KG1 (cell line): Measurements from ENCODE around the gene TMC8.
"Not testable (repeated sequence)": the region's sequence is repeated elsewhere in the genome, so short reads cannot be mapped to it uniquely, and the experiment has no call there.

ENCODE experiments used
- DNase-seq: peaks from one replicate; lab custom pipeline; 2025; lab: John Stamatoyannopoulos, UW

Gene TMC8

DNA sequence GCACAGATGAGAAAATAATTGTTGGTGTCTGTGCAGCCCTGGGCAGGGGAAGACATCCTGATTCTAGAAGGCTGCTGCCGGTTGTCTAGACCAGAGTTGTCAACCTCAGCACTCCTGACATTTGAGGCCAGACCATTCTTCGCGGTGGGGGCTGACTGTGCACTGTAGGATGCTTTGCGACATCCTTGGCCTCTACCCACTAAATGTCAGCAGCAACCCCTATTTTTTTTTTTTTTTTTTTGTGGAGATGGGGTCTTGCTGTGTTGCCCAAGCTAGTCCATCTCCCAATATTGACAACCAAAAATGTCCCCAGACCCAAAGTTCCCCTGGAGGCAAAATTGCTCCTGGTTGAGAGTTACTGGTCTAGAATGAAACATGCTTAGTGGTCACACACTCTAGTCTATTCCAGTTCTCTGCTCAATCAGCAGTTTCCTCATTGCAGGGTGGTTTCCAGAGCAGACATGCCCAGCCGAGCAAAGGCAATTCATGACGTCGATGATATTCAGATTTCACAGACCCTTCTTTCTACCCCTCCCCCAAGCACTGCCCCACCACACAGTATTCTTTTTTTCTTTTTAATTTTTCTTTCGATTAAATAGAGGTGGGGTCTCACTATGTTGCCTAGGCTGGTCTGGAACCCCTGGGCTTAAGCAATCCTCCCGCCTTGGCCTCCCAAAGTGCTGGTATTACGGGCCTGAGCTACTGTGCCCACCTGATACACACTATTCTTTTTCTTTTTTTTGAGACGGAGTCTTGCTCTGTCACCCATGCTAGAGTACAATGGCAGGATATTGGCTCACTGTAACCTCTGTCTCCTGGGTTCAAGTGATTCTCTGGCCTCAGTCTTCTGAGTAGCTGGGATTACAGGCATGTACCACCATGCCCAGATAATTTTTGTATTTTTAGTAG lies 24.6 kb downstream of the TMC8 start:
- no peak for DNase-seq

DNA sequence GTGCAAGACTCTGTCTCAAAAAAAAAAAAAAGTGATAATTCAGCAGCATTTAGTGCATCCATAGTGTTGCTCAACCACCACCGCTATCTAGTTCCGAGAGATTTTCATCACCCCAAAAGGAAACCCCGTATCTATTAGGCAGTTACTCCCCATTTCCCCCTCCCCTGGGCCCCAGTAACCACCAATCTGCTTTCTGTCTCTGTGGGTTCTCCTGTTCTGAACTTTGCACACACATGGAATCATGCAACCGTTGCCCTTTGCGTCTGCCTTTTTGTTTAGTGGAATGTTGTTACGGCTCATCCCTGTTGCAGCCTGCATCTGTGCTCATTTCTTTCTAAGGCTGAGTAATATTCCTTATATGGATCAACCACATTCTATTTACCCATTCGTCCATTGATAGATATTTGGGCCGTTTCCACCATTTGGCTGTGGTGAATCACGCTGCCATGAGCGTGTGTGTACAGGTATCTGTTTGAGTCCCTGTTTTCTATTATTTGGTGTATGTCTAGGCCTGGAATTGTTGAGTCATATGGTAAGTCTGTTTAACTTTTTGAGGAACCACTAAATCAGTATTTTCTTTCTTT lies 29.1 kb downstream of the TMC8 start:
- no peak for DNase-seq

DNA sequence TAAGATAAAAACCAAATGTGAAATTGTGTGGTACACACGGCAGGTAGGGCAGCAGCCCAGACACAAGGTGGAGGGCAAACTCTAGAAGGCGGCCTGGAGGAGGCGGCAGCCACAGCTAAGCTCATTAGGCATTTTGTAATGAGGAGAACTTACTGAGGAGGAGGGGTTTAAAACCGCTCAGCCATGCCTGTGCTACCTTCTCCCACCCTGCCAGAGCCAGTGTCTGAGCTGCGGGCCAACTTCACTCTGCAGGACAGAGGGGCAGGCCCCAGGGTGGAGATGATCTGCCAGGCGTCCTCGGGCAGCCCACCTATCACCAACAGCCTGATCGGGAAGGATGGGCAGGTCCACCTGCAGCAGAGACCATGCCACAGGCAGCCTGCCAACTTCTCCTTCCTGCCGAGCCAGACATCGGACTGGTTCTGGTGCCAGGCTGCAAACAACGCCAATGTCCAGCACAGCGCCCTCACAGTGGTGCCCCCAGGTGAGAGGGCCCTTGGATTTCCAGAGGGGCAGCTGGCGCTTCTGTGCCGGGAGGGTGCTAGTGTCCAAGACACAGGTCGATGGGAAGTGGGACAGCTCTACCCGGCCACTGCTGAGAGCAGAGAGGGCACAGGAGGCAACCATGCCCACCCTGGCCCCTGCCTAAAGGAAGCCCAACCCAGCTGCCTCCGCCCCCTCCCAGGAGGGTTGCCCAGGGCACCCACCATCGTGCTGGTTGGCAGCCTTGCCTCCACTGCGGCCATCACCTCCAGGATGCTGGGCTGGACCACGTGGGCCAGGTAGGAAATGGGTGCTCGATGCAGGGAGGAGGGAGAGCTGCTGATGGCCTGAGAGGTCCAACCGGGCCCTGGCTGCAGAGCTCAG lies 33.5 kb downstream of the TMC8 start:
- DNase-seq = no peak

DNA sequence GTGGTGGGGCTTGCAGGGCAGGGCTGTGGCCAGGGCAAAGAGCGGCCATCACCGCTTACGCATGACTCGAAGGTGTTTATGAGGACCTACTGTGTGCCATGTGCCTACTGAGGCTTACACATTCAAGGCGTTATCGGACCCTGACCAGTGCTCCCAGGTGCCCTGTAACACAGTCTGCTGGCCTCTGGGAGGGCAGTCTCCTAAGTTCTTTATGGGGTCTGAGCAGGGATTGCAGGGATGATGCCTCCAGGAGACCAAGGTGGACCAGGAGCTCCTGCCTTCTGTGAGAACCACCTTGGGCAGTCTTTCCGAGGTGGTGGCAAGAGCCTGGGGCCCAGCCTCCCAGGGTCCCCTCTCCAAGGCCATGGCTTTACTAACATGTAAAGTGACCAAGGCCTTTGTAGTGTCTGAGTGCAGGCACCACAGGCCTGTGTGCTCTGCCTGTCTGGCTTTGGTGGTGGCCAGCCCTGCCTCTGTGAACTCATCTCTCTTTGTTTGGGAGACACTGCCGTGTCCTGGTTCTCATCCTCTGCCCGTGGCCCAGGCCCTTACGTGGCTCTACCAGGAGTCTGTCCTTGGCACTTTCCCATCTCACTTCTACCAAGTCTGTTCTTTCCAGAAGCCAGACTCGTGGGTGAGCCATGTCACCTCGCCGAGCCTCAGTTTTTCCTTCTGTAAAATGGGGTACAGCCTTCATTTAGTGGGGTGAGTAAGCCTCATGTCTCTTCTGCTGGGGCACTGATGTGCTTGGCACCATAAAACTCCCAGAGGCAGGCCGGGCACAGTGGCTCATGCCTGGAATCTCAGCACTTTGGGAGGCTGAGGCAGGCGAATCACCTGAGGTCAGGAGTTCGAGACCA lies 34.4 kb downstream of the TMC8 start:
- DNase-seq = no peak

DNA sequence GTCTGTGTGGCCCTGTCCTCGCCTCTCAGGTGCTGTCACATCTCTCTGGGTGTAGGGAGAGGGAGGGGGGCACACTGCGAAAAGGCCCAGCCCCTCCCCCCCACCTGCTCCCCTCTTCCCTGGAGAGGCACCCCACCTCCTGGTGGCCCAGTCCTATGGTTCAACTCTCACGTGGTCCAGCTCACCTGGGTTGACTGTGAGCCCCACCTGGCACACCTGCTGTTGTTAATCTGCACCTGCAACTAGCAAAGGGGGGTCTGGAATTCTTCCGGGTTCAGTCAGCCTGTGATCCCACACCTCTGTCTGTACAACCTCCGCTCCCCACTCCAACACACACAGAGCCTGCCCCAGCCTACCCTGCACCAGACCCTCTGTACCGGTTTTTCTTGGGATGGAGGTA lies 35.8 kb downstream of the TMC8 start:
- no peak for DNase-seq

DNA sequence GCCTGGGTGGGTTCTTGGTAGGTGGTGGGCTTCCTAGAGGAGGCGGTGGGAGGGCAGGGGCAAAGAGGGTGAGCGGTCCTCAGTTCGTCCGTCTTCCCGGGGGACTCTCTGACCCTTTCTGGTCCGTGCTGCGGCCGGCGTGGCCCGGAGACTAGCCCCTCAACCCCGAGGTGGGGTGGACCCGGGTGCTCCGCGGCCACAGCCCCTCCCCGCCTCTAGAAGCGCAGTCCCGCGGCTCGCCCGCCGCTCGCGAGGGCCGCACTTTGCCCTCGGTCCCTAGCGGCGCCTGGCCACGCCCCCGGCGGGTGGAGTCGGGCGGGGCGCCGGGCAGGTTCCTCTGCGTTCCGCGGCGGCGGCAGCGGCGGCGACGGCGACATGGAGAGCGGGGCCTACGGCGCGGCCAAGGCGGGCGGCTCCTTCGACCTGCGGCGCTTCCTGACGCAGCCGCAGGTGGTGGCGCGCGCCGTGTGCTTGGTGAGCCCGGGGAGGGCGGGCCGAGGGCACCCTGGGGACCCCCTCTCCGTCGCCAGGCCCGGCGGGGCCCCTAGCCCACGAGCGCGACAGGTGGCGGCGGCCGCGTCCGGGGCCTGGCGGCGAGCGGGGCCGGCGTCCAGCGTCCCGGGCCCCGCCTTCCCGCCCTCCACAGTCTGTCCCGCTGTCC lies 37.8 kb downstream of the TMC8 start, which contains the start of gene SYNGR2:
Gene SYNGR2, plus strand, starts transcription at position 340 of the 661 bp plus-strand sequence. Its CDS starts 36 bp downstream, at position 376.
- DNase-seq = peak; percentile 72

DNA sequence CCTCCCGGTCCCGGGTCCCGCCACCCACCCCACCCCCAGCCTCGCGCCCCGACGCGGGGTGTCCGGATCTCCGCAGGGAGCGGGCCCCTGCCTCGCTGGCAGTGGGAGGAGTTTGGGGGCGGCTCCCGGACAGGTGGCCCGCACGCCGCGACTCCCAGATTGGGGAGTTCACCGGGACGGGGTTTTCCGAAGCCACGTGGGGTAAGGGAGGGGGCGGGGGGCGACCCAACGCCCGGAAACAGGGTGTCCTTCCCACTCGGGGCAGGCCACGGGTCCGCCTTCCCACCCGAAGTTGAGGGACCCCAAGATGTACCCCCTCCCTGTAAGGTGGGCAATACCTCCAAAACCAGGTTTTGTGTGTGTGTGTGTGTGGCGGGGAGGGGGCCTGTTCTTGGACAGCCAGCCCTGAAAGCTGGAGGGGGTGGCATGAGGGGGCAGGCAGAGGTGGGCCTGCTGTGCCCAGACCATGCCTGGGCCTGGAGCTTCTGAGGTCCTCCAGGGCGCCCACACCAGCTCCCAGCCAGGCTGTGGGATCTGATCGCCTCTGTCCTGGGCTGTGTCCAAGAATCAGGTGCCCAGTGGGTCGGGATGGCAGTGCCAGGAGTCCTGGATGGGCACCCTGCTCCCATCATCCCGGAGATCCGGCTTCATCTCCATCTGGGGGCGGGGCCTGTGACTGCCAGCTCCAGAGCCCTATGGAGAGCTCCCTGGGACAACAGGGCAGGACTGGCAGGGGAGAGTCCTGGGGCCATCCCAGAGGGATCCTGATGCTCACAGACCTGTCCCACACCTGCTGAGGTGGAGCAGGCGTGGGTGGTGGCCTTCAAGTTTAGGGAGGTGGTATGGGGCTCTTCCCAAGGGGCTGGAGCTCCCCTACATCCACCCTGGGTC lies 38.6 kb downstream of the TMC8 start:
- DNase-seq = no peak

DNA sequence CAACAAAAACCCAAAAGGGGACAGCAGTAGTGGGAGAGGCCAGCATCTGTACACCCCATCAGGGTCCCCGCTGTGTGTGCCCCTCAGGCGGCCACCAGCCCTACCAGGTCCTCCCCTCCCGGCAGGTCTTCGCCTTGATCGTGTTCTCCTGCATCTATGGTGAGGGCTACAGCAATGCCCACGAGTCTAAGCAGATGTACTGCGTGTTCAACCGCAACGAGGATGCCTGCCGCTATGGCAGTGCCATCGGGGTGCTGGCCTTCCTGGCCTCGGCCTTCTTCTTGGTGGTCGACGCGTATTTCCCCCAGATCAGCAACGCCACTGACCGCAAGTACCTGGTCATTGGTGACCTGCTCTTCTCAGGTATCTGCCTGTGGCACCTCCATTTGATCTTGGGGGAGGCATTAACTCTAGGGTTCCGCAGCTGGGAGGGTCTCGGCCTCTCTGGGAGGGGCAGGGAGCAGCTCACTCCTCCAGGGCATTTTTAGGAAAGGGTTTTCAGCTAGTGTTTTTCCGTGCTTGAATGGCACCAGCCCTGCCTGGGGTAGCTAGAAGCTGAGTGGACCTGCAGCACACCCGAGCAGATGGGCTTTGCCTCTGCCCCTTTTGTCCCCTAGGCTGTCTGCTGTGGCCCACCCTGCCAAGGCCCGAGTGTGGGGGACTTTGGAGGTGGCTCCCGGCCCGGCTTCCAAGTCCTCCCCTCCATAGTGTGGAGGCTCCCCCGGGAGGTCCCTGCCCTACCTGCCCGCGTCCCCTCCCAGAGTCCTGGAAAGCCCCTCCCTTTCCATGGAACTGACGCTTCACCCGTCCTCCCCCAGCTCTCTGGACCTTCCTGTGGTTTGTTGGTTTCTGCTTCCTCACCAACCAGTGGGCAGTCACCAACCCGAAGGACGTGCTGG lies 40.4 kb downstream of the TMC8 start:
- DNase-seq = no peak

DNA sequence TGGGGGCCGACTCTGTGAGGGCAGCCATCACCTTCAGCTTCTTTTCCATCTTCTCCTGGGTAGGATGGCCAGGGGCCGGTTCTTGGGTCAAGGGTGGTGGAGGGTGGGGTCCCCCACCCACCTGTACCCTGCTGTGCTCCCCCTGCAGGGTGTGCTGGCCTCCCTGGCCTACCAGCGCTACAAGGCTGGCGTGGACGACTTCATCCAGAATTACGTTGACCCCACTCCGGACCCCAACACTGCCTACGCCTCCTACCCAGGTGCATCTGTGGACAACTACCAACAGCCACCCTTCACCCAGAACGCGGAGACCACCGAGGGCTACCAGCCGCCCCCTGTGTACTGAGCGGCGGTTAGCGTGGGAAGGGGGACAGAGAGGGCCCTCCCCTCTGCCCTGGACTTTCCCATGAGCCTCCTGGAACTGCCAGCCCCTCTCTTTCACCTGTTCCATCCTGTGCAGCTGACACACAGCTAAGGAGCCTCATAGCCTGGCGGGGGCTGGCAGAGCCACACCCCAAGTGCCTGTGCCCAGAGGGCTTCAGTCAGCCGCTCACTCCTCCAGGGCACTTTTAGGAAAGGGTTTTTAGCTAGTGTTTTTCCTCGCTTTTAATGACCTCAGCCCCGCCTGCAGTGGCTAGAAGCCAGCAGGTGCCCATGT lies 41.1 kb downstream of the TMC8 start:
- not testable (repeated sequence) for DNase-seq

DNA sequence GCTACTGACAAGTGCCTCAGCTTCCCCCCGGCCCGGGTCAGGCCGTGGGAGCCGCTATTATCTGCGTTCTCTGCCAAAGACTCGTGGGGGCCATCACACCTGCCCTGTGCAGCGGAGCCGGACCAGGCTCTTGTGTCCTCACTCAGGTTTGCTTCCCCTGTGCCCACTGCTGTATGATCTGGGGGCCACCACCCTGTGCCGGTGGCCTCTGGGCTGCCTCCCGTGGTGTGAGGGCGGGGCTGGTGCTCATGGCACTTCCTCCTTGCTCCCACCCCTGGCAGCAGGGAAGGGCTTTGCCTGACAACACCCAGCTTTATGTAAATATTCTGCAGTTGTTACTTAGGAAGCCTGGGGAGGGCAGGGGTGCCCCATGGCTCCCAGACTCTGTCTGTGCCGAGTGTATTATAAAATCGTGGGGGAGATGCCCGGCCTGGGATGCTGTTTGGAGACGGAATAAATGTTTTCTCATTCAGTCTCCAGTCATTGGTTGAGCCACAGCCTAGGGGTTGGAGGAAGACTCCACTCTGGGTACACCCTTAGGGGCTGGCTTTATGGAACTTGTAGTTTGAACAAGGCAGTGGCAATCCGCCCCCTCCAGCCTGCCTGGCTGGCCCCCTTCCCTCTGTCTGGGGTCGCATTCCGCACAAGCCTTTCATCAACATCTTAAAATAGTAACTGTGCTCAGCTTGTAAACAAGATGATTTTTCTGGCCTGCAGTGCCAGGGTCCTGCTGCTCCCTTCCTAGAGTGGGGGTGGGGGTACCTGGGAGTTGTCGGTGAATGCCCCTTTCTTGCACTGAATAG lies 41.9 kb downstream of the TMC8 start:
- no peak for DNase-seq

DNA sequence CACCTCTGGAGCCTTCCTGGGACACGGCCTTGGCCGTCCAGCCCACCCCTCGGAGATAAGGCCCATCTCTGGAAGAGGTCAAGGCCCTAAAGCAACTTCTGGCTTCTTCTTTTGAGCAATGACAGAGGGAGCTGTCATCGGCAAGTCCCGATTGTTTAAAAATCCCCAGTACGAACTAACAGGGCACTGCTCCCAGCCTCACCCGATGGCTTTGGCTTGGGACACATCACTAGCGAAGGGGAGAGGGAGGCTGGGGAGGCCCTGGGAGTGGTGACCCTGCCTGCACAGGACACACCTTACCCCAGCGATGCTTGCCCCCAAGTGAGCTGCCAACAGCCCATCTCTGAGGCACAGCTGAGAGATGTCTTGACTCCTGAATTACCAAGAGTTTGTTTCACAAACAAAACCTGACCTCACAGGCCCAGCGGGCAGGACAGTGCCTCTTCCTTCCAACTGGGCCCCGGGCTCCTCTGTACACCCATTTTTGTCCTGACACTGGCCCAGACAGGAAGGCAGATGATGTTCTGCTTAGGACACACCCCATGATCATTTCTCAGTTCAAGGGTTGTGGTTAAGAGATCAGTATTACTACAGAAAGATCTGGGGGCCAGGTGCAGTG lies 42.6 kb downstream of the TMC8 start:
- DNase-seq = no peak

DNA sequence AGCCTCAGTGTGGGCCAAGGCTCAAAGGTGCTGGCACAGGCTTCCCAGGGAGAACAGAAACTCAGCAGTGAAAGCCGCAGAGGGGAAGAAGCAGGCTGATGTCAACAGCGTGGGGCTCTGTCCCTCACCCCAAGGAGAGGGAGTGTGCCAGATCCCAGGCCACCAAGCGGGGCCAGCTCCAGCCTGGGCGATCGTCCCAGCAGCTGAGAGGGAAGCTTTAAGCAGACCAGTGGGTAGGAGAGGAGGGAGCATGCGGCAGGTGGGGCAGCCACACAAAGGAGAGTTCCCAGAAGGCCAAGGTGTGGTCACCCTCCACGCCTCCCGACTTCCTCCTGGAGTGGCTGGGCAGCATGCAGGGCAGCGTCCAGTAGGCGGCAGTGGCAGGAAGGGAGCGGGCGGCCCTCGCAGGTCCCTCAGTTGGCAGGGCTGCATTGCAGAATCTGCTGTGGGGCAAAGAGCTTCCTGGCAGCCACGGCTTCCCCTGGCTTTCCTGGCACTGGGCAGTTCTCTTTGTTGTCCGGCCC lies 43.8 kb downstream of the TMC8 start:
- DNase-seq = no peak

DNA sequence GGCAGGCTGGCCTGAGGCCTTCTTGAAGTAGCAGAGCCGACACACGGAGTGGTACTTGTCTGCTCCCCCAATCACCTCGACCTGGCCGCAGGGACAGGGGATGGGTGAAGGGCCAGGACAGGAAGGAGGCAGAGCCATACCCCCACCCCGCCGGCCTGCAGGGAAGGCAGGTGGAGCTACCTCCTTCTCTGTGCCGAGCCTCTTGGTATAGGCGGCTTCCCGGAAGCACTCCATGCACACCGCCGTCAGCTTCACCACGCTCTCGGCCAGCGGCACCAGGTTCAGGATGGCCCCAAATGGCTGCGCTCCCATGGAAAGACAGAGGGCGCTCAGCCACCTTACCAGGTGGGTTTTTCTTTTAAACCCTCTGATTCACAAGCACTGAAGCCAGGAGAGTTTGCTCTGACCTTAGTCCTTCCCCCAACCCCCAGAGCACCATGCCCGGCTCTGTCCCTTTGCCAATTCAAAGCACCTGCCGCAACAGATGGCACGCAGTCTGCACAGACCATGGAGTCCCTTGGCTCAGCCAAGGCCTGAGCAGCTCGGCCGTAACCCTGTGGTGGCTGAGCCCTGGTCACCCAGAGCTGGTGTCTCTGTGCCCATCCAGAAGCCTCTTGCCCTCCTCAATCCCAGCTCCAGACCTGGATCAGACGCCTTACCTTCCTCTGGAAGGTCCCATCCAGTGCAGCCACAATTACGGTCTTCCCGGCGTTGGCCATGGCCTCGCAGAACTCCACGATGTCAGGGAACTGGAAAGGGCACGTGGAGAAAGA lies 44.5 kb downstream of the TMC8 start:
- DNase-seq = no peak

DNA sequence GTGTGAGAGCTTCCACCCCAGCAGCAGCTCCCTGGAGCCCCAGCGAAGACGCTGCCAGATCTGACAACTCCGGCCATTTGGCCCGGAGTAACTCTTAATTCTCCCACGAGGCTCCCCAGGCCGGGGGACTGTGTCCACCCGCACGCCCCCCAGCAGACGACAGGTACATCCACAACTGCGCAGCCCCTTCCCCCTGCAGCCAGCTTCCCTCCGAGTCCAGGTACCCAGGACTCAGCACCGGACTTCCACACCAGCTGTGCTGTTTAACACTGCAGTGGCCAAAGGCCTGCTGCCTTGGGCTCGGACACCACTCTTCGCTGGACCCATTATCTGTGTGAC lies 45.0 kb downstream of the TMC8 start:
- DNase-seq = no peak

DNA sequence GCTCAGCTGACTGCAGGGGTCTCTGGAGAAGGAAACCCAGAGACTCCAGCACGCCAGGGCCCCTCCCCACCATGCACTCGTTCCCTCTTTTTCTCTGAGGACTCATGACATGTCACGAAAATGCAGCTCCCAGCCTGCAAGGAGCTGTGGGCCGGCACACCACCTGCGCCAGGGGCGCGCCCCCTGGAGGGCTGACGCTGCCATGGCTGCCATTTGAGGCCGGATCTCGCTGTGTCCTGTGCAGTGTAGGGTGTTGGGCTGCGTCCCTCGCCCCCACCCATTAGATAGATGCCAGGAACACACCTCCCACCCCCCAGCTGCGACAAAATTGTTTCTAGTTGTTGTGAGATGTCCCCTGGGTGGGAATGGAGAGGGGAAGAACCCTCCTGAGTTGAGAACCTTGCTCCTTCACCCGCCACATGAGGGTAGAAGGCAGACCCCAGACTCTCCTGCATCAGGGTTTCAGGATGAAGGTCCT lies 46.0 kb downstream of the TMC8 start:
- peak; percentile 36 for DNase-seq

DNA sequence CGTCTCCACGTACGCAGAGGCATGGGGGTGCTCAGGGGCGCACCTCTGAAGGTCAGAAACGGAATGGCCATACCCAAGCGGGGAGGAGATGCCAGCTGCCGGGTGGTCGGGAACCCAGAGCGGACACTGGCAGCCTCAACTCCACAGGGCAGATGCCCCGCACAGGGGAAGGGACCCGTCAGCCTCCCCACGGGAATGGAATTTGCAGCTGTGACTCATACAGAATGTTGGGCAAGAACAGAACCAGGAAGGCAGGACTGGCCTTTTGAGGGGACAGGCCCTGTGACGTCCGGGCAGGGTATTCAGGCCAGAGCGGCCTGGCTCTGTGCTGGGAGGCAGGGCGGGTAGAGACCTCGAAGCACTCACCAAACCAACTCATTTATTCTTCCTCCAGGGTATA lies 48.8 kb downstream of the TMC8 start:
- DNase-seq = no peak
